GF-D8 (cell line): Measurements from ENCODE around the gene ZCCHC2.

Experiments used
- DNase-seq: peaks from one replicate; lab custom pipeline; 2025; lab: John Stamatoyannopoulos, UW

ZCCHC2 gene

DNA sequence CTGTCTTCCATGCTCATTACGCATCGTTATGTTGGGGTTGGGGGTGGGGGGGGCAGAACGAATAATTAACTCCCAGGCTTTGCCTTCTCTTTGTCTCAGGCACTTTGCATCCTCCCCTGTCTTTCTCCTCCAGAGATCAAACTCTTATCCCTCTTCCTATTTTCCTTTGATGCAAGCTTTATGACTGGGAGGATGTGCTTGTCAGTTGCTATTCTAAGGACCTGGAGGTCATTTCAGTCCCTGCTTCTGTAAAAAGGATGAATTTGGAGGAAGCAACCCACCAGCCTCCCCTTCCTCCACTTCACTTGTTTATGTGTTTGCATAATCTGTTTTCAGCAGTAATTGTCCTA is 87.5 kb downstream of the ZCCHC2 start:
- DNase-seq, result no peak

DNA sequence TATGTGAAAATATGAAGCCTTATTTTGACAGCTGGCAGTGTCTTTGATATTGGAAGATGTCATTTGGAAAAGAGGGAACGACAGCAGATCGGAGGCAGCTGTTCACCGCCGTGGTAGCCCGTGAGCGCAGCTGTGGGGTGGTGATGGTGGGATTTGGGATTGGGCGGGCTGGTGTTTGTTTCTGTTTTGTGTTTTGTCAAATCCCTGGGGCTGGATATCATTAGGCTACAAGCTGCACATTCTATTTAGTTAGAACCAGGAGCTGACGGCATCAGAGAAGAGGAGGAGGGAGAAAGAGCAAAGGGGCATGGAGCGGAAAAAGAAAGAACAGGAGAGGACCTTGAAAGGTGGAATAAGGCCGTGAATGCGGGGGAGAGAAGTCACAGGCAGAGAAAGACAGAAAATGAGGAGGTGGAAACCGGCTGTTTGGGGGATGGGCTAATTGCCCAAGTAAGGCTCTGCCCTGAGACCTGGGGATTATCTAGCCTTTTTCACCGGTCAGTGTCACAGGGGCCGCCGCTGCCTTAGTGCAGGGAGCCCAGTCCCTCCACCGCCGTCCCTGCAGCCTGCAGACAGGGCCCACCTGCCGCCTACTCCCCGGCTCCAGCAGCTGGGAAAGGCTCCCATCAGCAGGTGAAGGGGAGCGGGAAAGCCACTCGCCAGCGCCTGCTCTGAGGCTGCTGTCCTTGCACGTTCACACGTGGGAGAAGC is 88.0 kb downstream of the ZCCHC2 start:
- no peak for DNase-seq

DNA sequence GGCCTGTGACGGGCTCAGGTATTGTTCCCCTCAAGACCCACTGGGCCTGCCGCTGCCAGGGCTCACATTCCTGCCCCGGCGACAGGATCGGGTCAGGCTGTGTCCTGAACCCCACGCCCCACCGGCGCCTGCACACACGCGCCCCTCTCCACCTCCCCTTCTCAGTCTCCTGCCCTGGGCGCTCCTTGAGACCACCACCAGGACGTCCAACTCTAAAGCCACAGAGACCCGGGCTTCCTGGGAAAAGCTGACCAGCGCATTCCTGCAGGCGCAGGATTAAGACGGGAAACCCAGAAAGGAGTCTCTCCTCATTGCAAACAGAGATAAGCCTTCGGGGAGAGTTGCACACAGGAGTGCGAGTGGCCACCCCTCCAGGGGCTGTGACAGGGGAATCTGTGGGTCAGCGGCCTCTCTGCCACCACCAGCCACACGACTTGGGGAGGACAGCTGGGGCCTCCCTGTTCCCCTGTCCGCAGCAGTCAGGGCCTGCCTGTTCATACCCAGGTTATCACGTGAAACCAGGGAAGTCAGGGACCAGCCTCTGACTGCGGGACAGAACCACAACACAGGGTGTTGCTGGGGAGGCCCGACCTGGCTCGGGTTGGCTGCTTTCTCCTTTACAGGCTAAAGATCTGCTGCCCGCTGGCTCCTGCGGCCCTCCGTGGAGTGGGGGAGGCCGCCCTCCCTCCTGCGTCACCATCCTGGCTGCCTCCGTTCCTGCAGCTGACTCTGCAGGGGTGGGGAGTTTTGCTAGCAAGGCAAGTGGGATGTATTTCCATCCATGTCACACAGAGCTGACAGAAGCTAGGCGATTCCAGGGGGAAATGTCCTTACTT is 88.8 kb downstream of the ZCCHC2 start:
- no peak for DNase-seq

DNA sequence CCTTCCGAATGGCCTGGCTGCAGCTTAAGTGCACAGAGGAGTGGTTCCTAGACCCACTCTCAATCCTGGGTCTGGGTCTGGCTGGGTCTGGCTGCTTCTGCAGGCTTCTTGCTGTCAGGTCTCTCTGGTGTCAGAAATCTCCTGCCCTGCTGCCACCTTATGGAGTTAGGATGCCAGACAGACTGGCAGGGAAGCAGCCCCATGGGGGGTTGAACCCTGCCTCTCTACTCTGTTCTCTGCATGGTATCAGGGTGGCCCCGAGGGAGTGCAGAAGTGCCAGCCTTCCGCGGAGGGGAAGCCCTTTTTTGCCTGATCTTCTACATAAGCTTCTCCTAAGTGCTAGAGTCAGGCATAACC is 89.4 kb downstream of the ZCCHC2 start:
- no peak for DNase-seq

DNA sequence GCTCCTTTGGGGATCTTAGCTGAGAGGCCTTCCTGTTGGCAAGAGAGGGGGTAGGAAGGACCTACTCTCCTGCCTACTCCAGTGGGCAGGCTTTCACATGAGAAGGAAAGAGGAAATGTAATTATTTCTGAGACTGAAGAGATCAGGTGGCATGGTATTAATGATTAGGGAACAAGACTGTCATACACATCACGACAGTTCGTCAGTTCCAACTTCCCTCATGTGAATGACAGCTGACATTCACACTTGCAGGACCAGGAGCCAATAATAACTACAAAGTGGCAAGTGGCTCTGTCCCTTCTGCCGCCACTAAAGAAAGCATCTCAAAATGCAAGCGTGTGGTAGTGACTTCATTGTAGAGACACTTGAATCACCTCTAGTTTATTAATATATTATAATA is 90.0 kb downstream of the ZCCHC2 start:
- DNase-seq, result no peak

DNA sequence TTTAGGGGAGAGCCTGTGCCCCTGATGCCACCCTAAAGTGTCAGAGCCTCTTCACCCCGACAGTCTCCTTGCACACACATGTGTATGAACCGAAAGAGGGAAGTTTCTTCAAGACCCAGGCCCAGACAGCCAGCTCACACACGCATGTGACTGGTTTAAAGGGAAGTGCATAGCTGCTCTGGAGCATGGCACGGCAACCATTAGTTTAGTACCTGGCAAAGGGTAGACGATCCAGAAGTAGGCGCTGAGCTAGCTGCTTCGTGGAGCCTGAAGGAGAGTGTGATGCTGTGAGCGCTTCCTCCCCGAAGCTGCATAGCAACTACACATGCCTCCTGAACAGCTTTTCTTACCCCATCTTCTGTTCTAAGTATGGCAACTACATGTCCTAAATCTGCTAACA is 91.7 kb downstream of the ZCCHC2 start:
- no peak for DNase-seq

DNA sequence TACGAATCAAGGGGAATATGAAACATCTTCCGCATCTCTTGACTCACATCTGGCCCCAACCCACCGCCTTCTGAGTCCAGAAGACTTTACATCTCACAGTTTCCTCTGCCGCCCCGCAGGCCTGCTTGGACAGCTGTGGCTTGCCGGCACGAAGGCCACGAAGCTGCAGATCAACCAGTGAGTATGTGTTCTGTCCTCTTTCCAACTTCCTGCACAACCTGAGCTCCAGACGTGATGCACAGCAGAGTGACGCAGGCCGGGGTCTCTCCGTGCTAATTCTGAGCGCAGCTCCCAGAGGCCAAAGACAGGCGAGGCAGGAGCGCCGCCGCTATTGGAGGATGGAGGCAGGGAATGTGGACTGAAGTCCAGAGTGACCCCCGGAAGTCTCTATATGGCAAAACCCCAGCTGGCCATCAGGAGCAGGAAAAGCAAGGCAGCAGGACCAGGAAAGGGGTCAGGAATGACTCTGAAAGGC is 93.5 kb downstream of the ZCCHC2 start:
- DNase-seq, result no peak

DNA sequence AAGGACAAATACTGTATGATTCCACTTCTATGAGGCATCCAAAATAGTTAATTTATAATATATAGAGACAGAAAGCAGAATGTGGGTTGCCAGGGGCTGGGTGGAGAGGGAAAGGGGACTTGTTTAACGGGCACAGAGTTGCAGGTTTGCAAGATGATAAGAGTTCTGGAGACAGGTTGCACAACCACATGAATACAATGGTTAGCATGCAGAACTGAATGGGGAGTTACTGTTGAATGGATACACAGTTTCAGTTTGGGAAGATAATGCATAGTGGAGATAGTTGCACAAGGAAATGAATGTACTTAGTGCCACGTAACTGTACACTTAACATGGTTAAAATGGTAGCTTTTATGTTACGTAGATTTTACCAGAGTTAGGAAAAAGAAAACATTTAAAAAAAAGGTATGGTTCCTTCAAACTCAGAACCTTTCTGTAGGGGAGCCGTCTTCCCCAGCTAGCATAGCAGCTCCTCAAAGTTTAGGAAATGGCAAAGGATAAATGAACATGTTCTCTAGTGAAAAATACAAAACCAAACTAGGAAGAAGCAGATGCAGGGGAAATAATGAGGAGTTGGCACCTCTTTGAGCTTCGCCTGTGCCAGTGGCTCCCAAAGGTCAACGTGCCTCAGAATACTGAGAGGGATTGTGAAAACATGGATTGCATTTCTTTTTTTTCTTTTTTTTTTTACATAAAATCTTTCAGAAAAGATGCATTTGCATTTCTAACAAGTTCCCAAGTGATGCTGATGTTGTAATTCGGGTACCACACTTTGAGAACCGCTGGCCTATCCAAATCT is 95.2 kb downstream of the ZCCHC2 start:
- no peak for DNase-seq

DNA sequence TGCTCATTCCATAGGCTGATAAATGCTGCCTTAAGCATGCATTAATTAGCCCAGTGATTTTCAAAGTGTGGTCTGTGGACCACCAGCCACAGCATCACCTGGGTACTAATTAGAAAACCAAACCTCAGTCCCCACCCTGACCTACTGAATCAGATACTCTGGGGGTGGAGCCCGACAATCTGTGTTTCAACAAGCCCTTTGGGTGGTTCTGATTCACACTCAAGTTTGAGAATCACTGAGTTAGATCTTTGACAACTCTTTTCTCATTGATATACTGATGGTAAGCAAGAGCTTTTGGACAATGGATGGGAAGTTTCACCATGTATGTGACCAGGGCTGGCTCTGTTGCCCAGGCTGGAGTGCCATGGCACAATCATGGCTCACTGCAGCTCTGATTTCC is 95.9 kb downstream of the ZCCHC2 start:
- DNase-seq, result no peak

DNA sequence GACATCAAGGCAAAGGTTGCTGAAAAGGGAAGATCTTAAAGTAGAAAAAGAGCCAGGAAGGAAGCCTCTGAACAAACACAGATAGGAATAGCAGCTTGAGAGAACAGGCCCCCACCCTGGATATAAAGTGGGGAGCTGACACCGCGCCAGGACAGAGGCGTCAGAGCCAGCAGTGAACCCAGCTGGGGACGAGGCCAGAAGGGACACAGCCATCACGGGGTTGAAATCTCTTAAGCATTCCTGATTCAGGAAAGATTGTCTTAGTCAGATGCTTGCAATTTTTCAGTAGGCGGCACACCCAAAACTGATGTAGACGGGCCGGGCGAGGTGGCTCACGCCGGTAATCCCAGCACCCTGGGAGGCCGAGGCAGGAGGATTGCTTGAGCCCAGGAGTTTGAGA is 98.7 kb downstream of the ZCCHC2 start:
- no peak for DNase-seq

DNA sequence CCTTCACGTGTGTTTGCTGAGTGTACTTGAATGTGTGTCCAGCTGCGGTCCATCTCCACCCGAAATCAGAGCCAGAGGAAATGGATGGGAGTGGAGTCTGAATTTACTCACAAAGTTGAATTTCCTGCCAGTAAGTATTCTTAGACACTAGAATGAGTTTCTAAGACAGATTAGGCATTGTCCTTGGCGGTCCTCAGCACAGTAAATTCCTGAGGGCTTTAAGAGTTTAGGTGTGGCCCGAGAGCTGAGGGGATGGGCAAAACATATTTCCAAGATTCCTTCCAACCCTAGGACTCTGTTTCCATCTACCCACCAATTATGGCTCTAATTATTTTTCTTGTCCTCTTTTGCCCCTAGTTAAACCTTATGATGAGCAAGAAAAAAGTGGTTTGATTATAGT is 102.2 kb downstream of the ZCCHC2 start:
- DNase-seq, result no peak
